Limb (tissue), 2 donors: ENCODE results near the gene LOXHD1.

Experiments used
- DNase-seq, 2 donors: peaks; one replicate each; pipeline ENCODE4 v3.0.0-alpha.2; 2016; ENCODE audit errors: extremely low spot score in 2 of 2

The LOXHD1 gene

DNA sequence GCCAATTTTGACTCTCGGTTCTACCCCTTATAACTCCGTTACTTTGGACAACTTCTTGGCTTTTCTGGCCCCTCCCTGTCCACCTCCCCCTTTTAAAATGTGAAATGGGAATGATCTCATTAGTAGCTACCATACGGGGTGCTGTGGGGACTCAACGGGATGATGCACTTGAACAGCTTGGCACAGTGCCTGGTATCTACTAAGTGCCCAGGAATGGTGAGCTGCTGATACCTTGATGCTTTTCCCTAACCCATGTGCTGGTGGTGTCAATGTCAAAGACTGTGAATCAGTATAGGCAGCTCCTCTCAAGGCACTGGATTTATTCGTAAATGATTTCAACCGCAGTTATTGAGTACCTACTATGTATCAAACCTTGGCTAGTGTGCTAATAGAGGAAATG is 204.2 kb downstream of the LOXHD1 start:
- DNase-seq, result no peak

DNA sequence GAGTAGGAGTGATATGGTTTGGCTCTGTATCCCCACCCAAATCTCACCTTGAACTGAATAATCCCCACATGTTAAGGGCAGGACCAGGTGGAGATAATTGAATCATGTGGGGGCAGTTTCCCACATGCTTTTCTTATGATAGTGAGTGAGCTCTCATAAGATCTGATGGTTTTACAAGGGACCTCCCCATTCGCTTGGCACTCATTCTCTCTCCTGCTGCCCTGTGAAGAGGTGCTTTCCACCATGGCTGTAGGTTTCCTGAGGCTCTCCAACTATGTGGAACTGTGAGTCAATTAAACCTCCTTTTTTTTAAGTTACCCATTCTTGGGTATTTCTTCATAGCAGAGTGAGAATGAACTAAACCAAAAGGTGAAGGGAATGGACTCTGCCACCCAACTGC is 207.5 kb downstream of the LOXHD1 start:
- DNase-seq, result no peak

DNA sequence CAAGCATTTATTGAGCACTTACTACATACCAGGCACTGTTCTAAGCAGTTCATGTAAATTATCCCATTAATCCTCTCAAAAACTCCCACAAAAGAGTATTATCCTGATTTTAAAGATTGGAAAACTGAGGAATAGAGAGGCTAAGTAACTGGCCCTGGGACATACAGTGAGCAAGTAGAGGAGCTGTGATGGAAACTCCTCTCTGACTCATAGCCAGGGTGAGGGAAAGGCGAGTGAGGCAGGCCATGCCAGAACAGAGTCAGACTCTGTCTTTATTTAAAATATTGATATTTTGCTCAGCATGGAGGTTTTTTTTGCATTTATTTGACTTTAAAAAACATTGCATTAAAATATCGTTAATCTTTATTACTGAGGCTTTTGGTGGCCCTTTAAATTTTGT is 208.0 kb downstream of the LOXHD1 start:
- DNase-seq, result no peak

DNA sequence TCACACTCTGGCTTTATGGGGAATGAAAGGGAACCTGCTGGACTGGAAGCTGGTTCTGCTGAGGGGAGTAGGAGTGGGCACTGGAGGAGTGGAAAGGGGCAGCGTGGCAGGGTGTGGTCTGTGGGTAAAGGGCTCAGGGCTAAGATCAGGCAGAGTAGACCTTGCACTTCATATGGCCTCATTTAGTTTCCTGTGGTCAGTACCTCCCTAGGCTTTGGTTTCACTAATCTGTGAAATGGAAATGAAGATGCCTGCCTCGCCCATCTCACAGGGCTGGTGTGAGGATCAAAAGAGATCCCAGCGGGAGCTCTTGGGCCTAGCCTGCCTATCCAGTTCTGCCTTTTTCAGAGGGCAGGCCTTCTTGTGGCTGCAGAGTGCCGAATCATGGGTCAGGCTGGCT is 208.7 kb downstream of the LOXHD1 start:
- DNase-seq, result no peak

DNA sequence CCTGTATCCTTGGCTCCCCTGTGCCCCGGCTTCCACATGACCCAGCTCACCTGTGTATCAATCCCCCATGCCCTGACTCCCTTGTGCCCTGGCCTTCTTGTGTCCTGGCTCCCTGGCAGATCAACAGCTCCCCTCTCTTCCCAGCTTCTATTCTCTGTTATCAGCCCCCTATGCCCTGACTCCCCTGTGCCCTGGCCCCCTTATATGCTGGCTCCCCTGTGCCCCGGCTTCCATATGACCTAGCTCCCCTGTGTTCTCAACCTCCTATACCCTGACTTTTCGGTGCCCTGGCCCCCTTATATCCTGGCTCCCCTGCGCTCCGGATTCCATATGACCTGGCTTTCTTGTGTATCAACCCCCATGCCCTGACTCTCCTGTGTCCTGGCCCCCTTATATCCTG is 209.2 kb downstream of the LOXHD1 start:
- DNase-seq, result no peak

DNA sequence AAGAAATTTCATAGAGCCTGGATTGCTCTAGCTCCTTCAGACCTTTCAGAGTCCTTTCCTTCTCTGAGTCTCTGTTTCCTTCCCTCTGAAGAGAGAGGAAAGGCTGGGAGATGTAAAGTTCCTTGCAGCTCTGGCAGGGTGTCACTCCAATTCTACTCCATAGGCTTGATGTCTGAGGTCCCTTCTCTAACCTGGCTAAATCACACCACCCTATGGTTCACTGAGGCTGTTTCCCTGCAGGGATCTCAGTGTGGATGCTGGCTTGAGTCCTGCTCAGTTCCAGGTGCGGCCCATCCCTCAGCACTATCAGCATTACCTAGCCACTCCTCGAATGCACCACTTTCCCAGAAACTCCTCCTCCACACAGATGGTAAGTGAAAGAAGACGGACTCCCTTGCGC is 209.7 kb downstream of the LOXHD1 start:
- DNase-seq, result no peak

DNA sequence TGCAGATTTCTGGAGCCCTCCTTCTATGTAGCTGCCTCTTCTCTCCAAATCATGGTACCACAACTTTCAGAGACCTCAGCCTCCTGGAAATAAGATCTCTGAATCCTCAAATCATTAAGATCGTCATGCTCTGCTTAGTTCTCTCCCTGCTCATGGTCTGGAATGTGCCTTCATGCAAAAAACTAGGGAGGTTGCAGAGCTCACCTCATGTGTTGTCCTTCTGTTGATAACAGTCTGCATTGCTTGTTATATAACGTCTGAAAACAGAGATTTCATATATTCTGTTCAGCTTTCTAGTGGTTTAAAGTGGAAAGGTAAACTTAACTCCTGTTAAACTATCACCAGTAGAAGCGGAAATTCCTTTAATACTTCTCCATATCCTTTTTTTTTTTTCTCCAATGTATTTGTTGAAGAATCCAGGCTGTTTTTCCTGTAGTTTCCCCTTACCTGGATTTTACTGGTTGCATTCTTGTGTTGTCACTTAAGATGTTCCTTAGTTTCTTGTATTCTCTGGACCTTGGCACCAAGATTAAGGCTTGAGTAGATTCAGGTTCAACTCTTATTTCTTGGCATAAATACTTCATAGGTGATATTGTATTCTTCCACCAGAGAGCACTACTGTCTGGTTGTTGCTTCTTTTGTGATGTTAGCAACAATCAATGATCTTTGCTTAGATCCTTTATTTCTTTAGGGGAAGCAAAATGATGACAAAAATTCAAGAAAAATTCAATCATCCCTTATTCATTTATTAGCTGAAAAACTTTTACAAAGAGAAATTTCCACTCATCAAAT is 211.3 kb downstream of the LOXHD1 start:
- no peak for DNase-seq

DNA sequence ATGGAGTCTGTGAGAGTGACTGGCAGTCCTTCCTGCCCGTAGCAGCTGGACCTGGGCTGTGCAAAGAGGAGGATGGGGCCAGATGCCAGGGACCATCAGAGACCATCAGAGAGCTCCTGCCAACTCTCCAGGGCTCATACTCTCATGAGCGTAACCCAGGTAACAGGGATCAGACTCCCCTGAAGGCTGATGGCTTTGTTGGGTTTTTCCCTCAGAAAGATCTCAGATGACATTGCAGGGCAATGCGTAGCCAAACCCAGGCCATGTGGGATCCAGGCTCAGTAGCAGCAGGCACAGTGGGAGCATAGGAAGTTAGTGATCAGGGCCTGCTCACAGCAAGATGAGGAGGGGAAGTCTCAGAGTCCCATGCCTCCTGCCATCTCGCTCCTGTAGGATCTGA is 218.0 kb downstream of the LOXHD1 start:
- DNase-seq, result no peak

DNA sequence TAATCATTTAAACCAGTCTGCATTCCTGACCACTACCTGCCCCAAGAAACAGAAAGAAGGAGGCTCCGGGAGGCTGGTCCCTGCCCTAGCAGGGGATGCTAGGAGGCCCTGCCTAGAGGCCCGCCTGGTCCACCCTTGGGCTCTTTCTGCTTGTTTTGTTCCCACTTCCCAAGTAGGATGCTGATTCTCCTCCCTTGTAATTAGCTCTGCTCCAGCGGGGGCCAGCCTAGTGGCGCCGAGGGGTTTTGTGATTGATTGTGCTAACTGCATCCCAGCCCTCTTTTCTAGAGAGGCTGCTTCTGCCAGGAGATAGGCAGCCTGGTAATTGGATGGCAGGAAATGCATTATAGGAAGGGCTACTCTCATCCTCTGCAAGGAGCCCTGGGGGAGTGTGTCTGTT is 220.0 kb downstream of the LOXHD1 start:
- DNase-seq, result no peak

DNA sequence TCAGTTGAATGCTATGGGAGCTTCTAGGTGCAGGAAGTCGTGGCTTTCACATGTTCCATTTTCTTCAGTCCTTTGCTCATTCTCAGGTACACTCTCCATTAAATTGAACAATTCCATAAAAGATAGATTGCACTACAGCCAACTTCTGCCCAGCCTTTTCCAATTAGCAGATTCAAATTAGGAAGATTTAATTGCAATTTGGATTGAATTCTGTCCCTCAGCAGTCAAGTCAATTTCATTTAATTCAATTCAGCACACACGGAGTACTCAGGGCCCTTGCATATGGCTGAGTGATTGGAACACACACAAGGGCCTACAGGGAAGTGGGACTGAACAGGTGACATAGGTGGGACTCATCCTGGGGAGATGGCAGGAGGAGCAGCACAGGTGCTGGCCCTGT is 220.4 kb downstream of the LOXHD1 start:
- DNase-seq, result no peak

DNA sequence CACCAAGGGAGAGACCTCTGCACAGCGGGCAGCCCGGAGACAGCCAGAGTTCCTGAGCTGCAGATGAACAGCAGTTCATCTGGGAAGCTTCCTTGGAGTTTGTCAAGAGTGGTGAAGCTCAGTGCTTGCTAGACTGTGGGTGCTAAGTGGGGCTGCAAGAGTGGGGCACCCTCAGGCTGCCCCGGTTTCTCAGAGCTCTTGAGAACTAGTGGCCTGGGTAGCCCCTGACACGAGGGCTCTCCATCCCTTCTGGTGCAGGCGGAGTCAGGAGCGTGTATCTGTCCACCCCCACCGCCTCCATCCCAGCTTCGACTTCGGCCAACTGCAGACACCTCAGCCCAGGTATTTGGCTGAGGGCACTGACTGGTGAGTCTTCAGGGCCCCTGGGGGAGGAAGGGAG is 222.0 kb downstream of the LOXHD1 start:
- DNase-seq, result no peak

DNA sequence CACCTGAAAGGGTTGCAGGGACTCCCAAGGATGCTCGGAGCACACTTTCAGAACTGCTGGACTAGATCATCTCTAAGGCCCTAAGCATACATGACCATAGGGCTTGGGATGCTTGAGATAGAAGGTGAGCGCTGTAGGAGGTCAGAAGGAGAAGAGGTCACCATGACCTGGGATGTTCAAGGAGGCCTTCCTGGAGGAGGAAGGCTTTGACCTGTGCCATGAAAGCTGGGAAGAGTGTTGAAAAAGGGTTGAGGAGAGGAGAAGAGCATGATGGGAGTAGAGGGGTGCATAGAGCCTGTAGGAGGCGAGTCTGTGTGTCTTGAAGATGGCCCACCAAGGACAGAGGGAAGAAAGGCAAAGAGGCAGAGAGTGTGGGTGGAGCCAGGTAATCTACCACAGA is 222.4 kb downstream of the LOXHD1 start:
- no peak for DNase-seq

DNA sequence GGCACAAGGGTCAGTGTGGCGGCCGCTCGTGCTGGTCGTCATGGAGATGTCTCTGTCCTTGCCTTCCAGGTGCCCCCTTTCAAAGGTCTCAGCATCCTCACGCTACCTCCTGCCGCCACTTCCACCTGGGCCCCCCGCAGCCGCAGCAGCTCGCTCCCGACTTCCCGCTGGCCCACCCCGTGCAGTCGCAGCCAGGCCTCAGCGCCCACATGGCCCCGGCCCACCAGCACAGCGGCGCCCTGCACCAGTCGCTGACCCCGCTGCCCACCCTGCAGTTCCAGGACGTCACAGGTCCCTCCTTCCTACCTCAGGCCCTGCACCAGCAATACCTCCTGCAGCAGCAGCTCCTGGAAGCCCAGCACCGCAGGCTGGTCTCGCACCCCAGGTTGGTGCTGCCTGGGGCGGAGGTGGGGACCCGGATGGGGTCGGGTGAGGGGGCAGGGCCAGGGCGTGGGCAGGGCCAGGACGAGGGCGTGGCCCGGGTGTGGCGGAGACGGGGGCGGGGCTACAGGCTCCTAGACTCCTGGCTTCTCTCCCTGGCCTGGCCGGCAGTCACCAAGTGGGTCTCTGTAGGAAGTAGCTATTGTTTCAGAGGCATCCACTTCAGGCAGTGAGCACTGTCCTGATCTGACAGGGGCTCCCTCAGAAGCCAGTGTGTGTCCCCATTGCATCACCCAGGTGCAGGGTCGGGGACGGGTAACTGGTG is 223.7 kb downstream of the LOXHD1 start:
- DNase-seq, result no peak

DNA sequence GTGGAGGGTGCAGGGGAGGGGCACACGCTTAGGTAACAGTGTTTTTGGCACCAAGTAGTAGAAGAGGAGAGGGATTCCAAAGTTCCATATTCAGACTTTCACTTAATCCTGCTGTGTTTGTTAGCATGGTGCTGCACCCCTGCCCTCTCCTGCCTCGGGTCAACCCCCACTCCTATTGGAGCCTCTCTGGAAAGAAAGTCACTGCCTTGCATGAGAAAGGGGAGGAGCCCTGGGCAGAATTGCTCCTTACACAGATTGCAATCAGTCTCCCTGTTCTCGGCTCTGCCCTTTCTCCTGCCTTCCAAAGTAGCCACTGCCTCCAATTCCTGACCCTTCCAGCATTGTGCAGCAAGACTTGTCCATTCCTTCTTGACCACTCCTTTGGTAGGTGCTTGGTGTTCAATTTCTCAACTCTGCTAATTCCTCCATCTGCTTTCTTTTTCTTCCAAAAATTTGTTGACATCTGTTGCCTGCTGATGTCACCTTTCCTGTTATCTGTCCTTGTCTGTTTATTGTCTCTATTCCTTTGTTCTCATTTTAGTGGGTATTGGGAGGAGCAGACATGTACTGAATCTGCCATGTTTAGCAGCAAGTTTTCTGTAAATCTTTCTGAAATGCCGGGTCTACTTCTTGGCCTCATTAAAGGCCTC is 225.4 kb downstream of the LOXHD1 start:
- no peak for DNase-seq

DNA sequence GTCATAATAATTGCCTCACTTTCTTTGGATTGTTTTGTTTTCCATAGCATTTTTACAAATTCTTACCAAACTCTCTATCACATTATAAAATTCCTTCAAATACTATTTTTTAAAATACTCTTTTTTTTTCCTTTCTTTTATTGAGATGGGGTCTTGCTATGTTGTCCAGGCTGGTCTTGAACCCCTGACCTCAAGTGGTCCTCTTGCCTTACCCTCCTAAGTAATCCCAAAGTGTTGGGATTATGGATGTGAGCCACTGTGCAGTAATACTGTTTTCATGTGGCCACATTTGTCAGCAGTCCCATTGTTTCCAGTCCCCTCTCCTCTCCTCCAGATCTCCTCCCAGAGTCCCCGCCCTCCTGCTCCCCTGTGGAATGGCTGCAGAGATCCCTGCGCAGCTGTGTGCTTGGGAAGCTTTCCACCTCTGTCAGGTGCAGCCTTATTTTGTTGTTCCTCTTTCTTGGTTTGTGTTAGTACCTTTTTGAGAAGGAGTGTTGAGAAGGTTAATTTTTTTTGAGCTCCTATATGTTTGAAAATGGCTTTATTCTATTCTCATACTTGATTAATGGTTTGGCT is 227.3 kb downstream of the LOXHD1 start:
- no peak for DNase-seq

DNA sequence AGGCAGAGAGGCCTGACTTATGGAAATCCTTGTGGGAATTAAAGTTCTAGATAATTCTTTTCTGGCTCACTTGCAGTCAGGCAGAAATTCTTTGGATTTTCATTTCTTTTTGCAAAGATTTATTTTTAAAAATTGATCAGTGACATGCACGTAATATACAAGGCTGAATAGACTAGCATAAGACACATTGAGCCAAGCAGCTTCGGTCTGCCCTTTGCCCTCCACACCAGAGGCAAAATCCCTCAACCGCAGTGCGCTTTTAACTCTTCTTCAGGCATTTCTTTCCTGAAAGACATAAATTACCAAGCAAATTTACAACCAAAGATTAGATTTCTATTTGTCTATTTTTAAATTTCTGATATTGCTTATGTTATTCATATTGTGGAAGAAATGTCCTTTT is 227.9 kb downstream of the LOXHD1 start:
- no peak for DNase-seq

DNA sequence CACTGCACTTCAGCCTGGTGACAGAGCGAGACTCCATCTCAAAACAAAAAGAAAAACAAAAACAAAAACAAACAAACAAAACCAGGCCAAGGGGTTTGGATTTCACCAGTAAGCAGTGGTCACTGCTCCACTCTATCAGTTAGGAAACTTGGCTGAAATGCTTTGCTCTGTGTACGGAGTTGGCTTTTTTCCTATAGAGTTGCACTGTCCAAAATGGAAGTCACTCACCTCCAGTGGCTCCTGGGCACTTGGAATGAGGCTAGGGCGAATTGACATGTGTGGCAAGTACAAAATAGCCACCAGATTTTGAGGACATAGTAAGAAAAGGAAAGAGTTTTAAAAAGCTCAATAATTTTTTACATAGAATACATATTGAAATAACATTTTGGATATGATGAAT is 228.7 kb downstream of the LOXHD1 start:
- no peak for DNase-seq

DNA sequence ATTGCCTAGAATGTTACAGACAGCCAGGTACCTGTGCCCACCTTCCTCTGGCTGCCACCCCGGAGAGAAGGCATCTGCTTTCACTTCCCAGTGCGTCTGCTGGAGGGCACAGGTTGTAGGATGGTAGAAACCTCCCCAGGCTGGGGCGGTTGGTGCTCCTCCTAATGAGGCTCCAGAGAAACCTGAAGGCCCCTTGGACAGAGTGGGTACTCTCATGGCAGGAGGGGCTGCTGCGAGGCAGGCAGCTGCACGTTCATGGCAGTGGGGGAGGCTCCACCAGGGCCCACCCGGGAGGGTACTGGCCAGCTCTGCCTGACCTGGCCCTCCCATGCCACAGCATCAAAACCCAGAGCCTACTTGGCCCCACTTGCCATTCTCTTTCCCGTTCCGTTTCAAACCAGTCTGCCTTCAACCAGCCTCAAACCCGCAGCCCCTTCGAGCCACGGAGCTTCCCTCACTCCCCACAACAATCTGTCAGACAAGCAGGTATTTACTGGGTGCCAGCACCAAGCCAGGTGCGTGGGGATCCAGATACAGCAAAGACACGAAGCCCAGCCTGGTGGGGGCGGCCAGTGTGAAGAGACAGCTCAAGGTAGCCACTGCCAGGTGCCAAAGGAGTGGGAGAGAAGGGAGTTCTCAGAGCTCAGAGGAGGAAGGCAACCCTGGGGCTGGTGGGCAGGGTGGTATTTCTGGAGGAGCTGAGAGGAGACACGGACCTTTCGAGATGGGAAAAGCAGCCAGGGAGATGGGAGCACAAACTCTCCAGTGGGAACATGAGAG is 229.6 kb downstream of the LOXHD1 start:
- DNase-seq, result no peak
